HG03432 (cell line): ENCODE measurements around the gene PRMT3.
"Not testable (repeated sequence)": the region's sequence is repeated elsewhere in the genome, so short reads cannot be mapped to it uniquely, and the experiment has no call there.

Experiments
- ATAC-seq: cut with Tn5 transposase; IDR thresholded peaks from one replicate; pipeline ENCODE4 v1.9.1; 2021; ENCODE audit warnings: mild to moderate bottlenecking, moderate library complexity; ENCODE audit not compliant: unreplicated experiment

PRMT3 gene

DNA sequence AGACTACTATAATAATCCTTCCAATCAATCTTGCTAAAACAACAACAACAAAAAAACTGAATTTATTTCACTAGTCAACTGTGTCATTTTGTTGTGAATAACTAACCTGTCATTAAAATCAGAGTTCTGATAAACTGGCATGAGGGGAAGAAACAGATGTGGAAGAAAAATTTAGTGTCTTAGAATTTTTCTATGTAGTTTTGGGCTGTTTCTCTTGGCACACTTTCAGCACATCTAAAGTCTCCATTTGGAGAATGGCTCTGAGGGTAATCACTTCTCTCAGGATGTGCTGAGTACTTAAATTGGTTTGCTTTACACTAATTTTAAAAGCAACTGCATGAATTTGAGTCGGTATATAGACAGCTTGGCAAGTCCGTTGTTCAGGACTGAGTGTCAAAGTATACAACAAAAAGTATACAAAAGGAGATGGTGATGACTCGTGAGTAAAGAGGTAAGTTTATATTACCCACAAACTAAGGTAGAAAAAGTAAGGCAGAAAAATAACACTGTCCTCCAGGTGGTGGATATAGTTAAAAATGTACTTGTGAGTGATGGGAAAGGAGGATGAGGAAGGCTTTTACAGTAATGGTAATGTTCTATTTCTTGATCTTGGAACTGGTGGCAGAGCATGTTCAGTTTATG lies 13.8 kb upstream of the PRMT3 start:
- ATAC-seq: no peak

DNA sequence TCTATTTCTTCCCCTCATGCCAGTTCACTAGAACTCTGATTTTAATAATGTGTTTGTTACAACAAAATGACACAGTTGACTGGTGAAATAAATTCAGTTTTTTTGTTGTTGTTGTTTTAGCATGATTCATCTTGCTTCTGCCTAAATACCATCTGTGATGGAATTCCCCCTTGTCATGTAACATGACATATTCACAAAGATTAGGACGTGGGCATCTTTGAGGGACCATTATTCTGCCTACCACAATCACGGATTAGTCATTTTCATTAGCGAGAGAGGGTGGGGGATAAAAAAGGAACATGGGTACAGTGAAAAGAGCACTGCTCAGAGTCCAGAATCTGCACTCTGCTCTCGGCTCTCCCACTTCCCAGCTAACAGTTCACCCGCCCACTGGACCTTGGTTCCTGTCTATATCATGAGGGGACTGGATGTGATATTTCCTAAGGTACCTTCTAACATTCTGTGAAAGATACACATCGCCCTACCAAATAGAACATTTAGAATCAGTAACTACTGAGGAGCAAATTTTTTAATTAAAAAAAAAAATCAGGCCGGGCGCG lies 12.7 kb upstream of the PRMT3 start:
- no peak for ATAC-seq

DNA sequence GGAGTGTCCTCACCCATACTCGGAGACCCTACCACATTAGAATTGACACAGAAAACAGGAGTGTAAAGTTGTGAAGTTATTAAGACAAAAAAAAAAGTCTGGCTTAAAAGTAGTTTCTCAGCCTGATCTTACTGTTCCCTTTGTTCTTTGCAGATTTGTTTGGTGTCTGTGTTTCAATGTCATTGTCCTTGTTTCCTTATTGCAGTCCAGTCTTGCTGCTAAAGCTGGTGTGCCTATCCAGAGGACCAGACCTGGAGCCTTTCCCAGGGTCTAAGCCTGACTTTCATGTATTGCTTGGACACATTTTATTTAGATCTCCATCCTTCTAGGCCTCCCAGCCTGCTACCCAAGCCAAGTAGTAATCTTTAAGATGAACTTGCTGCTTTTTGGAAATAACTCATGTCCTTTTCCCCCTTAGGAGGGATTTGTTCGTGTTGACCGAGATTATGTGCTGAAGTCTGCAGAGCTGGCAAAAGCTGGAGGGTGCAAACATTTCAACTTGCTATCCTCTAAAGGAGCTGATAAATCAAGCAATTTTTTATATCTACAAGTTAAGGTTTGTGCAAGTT lies 11.3 kb upstream of the PRMT3 start:
- ATAC-seq: no peak

DNA sequence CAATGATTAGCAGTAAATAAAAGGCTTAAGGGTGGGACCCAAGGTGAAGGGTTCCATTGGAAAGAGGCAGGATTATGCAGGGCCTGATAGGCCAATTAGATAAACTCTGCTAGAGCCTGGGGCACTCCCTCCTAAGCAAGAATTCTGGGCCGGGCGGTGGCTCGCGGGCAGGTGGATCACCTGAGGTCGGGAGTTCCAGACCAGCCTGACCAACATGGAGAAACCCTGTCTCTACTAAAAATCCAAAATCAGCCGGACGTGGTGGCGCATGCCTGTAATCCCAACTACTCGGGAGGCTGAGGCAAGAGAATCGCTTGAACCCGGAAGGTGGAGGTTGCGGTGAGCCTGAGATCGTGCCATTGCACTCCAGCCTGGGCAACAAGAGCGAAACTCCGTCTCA lies 1.5 kb upstream of the PRMT3 start:
- not testable (repeated sequence) for ATAC-seq

DNA sequence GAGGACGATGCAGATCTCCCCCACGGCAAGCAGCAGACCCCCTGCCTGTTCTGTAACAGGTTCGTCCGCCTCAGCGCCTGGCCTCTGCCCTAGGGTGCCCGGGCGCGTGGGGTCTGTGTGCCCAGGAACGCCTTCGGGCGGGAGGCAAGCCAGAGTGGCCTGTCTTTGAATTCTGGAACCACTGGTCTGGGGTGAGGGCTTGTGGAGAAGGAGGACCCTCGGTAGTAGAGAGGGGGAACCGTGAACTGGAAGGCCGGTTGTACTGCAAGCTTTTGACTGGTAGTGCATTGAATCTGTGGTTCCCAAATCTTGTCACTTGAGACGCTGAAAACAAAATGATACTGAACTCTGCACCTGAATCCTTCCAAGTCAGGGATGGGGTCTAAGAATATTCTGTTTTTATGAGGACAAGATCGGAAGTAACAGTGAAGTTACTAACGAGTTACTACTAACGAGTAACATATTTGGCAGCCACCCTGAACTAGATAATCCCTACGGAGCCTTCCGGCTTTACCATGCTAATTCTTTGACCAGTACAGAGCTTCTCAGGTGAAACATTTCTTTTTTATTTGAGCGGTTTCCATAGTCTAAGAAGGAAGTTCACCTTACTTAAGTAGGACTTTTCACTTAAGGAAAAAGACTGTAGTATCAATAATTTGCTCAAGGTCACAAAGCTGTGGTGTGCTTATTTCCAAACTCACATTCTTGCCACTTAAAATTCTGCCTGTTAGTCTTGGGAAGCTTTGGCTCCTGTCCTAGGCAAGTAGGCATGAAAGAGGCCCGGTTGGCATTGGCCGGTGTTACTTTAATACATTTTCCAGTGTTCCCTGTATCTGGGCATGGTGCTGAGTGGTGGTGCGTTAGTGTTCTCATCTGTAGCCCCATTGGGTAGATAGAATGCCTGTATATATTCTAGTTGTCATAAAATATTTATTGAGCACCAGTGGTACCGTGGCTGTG lies 860 bp downstream of the PRMT3 start:
- peak; percentile 16 for ATAC-seq

DNA sequence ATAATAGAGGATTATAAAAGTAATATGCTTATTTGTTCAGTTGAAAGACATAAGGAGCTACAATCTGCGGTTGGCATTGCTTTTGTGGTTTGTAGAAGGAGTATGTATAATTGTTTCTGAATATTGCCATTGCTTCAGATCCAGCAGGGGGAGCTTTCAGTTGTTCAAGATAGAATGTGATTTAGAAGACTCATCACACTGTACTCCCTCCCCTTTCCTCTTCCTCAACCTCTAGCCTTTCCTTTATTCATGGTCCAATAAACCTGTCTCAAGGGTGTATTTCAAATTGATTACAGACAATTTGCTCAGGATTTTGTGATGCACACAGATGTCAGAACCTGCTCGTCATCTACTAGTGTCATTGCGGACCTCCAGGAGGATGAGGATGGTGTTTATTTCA lies 9.8 kb downstream of the PRMT3 start:
- ATAC-seq: peak; percentile 92

DNA sequence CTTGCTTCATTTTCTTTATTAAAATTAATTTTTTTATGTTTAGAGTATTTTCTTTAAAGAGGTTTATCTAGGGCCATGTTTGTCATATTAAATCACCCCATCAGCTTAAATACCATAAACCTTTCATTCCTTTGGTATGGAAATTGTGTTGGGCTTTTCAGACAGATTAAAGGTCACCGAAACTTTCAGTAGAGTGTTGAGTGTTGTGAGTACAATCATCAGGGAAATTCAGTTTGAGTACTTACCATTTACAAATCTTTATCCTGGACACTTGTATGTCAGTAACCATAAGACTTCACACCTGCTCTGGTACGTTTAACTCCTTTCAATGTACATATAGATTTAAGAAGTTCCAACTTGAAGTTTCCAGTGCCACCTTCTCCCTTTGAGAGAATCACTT lies 12.0 kb downstream of the PRMT3 start:
- no peak for ATAC-seq

DNA sequence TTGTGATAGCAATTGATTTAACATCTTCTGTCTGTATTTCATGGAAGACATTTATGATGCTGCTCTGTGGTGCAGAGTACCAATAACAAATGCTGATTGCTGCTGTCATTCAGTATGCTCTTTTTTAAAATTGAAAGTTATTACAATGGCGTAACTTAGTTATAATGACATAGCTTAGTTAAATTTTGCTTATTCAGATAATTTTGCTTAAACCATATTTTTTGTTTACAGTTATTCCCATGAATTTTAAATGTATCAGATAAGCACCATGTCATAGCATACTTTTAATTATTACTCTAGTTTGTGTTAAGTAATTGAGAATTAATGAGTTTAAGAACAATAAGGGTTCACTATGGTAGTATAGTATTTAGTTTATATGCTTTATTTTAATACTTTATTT lies 15.5 kb downstream of the PRMT3 start:
- no peak for ATAC-seq

DNA sequence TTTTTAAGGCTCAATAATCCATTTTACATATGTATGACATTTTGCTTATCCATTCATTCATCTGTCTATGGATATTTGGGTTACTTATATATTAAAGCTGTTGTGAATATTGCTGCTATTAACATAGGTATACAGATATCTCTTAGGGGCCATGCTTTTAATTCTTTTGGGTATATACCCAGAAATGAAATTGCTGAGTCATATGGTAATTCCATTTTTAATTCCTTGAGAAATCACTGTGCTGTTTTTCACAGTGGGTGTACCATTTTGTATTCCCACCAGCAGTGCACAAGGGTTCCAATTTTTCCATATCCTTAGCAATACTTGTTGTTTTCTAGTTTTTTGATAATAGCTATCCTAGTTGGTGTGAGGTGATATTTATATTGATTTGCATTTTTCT lies 19.0 kb downstream of the PRMT3 start:
- no peak for ATAC-seq

DNA sequence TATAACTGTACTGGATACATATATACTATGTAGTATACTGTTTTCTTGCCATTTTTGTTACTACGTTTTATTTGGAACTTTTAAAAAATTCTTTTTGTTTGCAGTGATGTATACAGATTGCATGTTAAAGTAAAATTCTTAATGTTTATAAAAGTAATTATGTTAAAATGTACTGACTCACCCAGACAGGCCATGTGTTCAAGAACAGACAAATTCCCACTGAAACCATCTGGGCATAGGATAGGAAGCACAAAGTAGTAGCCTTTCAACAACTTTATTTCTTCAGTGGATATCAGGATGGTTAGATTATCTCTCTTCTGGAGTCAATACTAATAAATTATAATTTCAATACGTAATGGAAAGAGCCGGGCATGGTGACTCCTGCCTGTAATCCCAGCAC lies 19.8 kb downstream of the PRMT3 start:
- ATAC-seq: no peak

DNA sequence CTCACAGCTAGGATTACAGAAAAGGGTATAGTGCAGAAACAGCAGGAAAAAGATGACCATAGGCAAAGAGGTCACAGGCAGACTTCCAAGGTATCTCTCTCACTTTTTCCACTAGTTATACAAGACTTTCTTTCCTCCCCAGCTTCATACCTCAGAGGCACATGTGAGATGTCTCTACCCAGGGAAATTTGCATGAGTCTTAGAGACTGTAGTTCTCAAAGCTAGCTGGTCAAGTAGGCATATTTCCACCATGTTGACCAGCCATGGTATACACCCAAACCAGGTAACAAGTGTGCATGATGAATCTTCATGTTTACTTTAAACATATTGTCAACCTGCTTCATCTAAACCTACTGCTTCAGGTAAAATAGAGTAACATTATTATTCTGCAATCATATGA lies 27.9 kb downstream of the PRMT3 start:
- no peak for ATAC-seq

DNA sequence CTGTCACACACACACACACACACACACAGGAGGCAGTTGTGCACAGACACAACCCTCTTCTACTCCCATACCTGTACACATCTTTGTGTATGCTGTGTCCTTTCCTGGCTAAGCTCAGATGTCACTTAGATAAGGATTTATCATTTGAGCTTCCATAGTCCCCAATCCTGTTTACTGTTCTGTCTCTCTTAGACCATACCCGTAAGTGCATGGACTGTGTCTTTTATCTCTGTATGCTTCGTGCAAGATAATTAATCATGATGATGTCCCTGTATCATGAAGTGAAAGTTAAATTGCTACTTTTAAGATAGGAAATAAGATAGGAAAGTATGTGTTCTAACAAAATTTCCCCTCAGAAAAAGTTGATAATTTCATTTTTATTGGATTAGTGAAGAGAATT lies 30.3 kb downstream of the PRMT3 start:
- no peak for ATAC-seq

DNA sequence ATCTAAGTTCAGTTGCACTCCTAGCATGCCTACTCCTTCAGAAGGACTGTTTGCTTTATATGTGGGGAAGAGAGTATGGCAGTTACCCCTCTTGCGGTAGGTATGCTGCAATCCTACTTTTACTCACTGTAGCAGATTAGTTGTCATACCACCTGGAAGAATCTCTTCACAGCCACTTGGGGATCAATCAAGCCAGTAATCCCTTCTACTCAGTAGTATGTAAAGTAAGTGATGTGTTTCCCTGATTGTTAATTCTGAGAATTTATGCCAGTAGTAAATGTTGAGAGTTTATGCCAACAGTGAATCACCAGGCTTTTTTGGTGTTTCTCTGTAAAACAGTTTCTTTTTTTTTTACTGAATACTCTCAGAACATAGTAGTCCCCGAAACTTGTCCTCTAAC lies 34.4 kb downstream of the PRMT3 start:
- no peak for ATAC-seq

DNA sequence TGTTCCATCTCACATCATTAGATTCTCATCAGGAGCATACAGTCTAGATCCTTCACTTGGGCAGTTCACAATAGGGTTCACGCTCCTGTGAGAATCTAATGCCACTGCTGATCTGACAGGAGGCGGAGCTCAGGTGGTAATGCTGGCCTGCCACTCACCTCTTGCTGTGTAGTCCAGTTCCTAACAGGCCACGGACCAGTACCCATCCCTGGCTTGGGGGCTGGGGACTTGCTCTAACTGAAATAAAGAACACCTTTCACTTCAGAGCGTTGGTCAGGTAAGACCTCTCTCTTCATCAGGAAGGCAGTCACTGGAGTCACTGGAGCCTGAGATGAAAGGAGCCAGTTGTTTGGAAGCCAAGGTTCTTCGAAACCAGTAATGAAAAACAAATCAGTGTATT lies 41.7 kb downstream of the PRMT3 start:
- ATAC-seq: no peak

DNA sequence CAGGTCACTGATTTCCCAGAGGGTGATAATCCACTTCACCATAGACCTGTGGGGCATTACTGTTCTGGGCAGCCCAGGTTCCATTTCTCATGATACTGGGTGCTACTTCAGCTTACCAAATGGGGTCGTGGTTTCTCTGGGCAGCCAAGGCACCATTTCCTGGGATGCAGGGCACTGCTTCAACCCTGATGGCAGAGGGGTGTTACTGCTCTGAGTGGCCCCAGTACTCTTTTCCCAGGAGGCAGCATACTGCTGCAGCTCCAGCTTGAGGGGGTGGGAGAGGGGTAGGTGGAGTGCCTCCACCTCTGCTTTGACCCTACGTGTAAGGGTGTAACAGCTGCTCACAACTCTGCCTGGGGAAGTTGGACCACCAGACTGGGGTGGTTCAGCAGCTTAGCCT lies 51.1 kb downstream of the PRMT3 start:
- ATAC-seq: no peak

DNA sequence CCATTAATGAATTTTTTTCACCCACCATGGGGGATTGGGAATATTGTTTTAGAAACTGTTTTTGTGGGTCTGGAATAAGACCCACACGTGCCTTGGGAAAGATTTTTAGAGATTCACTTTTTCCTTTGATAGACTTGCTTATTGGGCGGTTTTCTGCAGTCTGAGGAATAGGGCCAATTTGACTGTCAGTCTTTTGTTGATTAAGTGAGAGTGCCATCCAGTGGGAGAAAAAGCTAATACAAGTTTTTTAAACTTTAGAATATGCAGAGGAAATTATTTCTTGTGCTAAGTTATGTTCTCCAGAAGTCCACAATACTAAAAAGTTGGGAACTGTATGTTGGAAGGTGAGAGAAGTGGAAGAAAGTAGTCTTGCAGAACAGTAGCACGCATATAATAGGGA lies 56.1 kb downstream of the PRMT3 start:
- ATAC-seq: no peak

DNA sequence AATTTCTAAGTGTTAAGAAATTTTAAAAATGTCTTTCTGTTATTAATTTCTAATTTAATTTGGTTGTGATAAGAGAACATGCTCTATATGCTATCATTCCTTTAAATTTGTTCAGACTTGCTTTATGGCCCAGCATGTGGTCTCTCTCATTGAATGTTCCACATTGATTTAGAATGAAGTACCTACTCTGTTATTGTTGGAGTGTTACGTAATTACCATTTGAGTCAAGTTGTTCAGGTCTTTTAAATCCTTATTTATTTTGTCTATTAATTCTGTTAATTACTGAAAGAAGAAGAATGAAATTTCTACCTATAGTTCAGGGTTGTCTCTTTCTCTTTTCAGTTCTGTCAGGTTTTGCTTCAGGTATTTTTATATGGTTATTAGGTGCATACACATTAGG lies 57.0 kb downstream of the PRMT3 start:
- no peak for ATAC-seq

DNA sequence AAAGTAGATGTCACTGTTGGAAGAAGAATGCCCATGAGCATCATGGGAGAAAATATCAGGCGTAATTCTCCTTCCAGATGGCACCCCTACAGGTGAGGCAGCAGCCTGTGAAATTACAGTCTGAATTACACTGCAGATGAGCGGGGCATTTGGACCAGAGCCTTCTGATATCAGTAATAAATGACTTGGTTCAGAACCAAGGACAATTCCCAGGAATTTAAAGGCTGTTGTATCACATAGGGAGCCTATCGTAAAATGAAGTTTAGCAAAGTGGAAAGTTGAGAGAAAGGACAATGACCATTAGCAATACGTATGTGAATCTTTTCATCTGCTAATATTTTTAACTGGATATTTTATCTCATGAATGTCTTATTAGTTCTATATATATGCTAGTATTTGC lies 61.3 kb downstream of the PRMT3 start:
- ATAC-seq: no peak

DNA sequence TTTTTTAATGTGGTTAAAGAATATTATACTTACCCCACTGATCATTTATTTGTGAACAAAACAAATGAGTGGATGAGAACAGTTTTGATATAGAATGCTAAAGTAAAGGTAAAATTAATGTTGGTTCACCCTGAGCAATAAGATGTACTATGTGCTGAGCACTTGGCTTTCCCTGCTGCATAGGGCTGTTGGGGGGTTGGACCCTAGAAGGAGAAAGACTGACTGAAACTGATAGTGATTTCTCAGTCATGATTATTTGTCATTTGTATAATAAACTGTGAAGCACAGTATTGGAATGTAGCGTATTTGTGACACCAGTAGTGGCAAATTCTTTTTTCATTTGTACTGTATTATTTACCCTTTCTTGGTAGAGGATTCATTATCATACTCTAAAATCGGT lies 63.3 kb downstream of the PRMT3 start:
- no peak for ATAC-seq

DNA sequence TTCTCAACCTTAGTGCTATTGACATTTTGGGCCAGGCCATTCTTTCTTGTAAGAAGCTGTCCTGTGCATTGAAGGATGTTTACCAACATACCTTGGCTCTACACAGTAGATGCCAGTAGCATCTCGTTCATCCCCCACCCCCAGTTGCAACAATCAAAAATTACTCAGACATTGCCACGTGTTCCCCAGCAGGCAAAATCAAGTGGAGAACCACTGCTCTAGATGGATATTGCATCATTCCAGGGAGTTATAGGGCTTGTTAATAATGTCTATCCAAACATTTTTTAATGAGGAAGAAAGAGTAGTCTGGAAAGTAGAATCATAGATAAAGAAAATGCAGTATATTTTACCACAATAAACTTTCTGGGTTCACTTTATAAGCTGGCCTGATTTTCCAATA lies 64.1 kb downstream of the PRMT3 start:
- ATAC-seq: no peak

DNA sequence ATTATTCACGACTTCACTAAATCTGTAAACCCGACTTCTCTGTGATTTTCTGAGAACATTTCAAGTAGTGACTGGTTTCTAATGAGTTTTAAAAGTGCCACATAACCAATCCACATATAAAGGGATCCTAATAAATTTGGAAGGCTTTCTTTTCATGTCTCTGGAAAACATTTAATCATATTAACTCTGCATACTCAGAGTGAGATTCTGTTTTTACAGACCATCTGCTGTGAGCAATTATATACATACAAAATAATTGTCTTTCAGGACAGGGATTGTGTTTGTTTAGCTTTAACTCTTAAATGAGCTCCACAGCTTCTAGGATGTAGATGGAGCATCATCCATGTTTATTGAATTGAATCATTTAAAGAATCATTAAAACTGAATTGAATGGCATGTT lies 65.1 kb downstream of the PRMT3 start:
- no peak for ATAC-seq
